BE2C (cell line): ENCODE data around the gene PTK6.
"Not testable (repeated sequence)": the region's sequence is repeated elsewhere in the genome, so short reads cannot be mapped to it uniquely, and the experiment has no call there.

Source experiments
- DNase-seq: peaks from one replicate; pipeline ENCODE4 v3.0.0-alpha.2; 2020
- H3K27me3 ChIP-seq: fragments of 250-450 bp; sonication (Bioruptor Pico); 2 replicates; pipeline ENCODE4 v1.5.1; 2020; ENCODE audit warnings: mild to moderate bottlenecking
- H3K36me3 ChIP-seq: fragments of 250-450 bp; sonication (Bioruptor Pico); 2 replicates; pipeline ENCODE4 v1.5.1; 2020; ENCODE audit warnings: mild to moderate bottlenecking
- H3K4me1 ChIP-seq: fragments of 250-450 bp; sonication (Bioruptor Pico); 2 replicates; pipeline ENCODE4 v1.5.1; 2020
- H3K4me3 ChIP-seq: 2 replicates; pipeline ENCODE4 v1.5.1; 2011; ENCODE audit warnings: low read depth, low read length
- H3K9me3 ChIP-seq: fragments of 250-450 bp; sonication (Bioruptor Pico); 2 replicates; pipeline ENCODE4 v1.5.1; 2020
- CTCF ChIP-seq: IDR thresholded peaks from 2 replicates; pipeline ENCODE4 v1.5.1; 2012; ENCODE audit warnings: mild to moderate bottlenecking, low read depth, low read length

PTK6 gene

DNA sequence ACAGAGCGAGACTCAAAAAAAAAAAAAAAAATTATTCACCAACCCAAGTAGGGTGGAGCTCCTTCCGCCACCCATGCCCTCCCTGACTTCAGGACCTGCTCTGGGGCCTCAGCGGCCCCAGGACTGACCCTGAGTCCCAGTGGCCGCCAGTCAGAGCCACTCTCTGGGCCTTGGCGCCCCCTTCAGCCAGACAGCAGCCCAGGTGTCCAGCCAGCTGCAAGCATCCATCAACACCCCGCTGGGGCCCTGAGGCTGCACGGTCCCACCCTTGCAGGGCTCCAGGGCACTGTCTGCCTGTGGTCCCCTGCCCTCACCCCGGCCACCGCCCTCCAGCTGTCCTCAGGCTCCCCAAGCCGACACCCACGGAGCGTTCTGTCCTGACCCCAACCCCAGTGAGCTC, 53.3 kb downstream of the PTK6 start:
- peak; percentile 50 for DNase-seq

DNA sequence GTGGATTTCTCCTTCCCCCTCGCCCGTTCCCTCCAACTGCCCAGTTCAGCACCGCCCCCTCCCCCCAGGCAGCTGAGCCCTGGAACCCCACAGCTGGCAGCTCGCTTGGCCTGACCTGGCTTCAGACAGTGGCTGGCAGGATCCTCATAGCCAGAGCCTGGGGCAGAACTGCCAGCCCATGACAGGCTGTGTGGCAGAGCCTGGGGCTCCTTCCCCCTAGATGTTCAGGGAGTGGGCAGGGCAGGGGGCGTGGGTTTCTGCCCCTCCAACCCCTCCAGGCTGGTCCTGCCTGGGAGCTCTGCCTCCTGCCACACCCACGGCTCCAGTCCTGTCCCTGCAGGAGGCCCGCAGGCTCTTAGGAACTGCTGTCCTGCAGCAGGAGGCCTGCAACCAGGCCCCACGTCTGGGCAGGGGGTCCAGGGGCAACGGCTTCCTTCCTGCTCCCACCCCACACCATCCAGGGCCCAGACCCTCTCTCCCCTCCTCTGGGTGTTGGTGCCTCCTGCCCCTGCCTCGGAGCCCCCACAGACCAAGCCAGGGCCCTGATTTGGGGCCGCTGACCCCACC, 55.1 kb downstream of the PTK6 start:
- peak; percentile 41 for DNase-seq
- peaks cover 28% of the 10 kb centered on the region for H3K4me1 ChIP-seq
- no peaks in the 10 kb centered on the region for H3K27me3 ChIP-seq
- no peak for TF ChIP-seq CTCF
- H3K4me3 ChIP-seq: no peak overlapping the region
- H3K36me3 ChIP-seq: no peaks in the 10 kb centered on the region
- no peaks in the 10 kb centered on the region for H3K9me3 ChIP-seq

More for the DNA sequence above, 53.3 kb downstream of the PTK6 start:
- H3K4me1 ChIP-seq: peaks cover 28% of the 10 kb centered on the region
- peak; percentile 38 for TF ChIP-seq CTCF
- no peak overlapping the region for H3K4me3 ChIP-seq
- H3K27me3 ChIP-seq: no peaks in the 10 kb centered on the region
- peaks cover 8% of the 10 kb centered on the region for H3K36me3 ChIP-seq
- H3K9me3 ChIP-seq: no peaks in the 10 kb centered on the region

DNA sequence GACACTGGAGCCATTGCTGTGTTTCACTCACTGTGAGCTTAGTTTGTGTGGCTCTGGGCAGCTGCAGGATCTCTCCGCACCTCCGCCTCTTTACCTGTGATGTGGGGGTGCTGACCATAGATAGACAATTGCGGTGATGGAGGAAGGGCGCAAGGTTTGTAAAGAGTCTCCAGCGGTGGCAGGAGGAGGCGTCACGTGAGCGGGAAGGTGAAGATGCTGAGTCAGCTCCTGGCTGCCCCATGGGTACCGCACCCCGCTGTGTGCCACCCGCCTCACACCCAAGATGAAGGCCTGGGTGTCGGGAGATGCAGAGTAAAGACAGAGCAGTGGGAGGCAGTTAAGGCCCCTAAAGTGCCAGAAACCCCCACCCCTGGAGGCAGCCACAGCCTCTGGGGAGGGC, 55.7 kb downstream of the PTK6 start:
- no peaks in the 10 kb centered on the region for H3K36me3 ChIP-seq
- peaks cover 28% of the 10 kb centered on the region for H3K4me1 ChIP-seq
- H3K4me3 ChIP-seq: no peak overlapping the region
- no peak for TF ChIP-seq CTCF
- DNase-seq: no peak
- H3K27me3 ChIP-seq: no peaks in the 10 kb centered on the region
- H3K9me3 ChIP-seq: no peaks in the 10 kb centered on the region

GRCh38 chr20:63479695-63480419, 57.3 kb downstream of the PTK6 start:
- H3K4me3 ChIP-seq, H3K36me3 ChIP-seq, DNase-seq, H3K27me3 ChIP-seq, H3K9me3 ChIP-seq: not testable (repeated sequence)
- peaks cover 24% of the 10 kb centered on the region for H3K4me1 ChIP-seq

GRCh38 chr20:63478346-63479302, 58.6 kb downstream of the PTK6 start:
- no peak for DNase-seq
- H3K4me3 ChIP-seq: no peak overlapping the region
- H3K27me3 ChIP-seq: peaks cover 5% of the 10 kb centered on the region; the same call in 1 of the 2 replicates
- no peak for TF ChIP-seq CTCF
- H3K9me3 ChIP-seq: no peaks in the 10 kb centered on the region
- peaks cover 17% of the 10 kb centered on the region for H3K4me1 ChIP-seq
- H3K36me3 ChIP-seq: no peaks in the 10 kb centered on the region
